ENCODE measurements around the gene DGKG.

DGKG gene

DNA sequence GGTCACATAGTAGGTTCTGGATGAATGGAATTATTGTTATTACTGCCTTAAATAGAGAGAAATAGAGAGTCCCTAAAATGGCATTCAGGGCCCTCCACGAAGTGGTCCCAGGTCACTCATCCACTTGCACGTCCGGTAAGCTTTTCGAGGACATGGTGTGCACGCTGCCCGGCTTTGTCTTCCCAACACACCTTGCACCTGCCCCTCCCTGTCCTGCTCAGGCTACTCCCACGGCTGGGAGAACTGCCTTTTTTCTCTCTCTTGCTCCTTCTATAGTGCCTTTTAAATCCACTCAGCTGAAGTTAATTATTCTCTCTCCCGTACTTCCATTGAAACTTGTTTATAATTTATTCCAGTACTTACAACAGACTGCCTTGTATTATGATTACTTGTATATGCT is 5.6 kb upstream of the DGKG start:
- DNase-seq (ENCODE audit: low read depth in 2 of 2): no peak

GRCh38 chr3:186366206-186366605 is 4.2 kb upstream of the DGKG start:
- DNase-seq (ENCODE audit: low read depth in 2 of 2): no peak

DNA sequence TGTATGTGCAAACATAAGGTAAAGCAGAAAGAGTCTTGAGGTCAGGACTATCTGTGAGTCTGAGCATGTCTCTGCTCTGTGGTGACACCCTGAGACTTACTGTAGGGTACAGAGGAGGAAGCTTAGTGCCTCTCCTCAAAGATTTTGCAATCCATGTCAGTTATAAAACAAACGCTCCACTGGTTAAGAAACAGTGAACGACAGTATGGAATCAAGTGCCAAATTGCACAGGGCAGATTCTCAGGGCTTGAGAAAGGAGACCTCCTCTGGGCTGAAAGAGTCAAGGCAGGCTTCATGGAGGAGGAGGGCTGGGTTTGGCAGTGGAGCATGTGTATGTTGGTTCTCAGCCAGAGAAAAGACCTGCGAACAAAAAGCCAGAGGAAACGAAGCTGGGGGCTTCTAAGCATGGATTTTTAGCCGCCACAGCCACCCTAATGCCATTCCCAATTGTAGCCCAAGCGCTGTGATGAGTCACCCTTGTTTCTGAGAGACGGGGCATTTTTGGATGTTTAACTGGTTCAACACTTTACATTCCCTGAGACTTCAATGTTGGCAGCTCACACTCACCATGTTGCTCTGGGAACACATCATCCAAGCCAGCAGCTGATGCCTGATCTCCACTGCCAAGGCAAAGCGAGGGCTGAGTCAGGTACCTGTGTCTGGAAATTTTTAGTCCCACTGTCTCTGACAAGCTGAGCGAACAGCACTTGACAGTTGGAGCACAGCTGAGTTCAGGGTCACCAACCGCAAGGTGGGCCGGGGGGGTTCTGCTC is 3.4 kb upstream of the DGKG start:
- no peak for DNase-seq (ENCODE audit: low read depth in 2 of 2)

DNA sequence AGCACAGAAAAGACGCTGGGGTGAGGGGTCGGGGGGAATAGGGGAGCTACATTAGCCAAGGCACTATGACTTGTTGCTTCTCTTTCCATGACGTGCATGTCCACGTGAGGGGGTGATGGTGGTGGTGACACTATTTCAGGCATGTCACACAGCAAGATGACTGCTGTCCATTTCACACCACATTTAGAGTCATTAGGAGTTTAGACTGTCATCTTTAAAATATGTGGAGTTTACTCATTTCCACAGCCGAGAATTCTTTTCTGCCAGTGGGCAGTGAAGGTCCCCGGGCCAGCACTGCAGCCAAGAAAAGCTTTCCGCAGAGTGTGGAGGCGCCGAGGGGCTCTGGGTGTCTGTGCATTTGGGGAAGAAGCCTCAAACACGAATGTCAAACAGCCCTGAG is 954 bp upstream of the DGKG start:
- no peak for DNase-seq (ENCODE audit: low read depth in 2 of 2)

- no peak for DNase-seq (ENCODE audit: low read depth in 2 of 2)
These were observed 456 bp upstream of the DGKG start for GRCh38 chr3:186362537-186362842.

- DNase-seq (ENCODE audit: low read depth in 2 of 2): no peak
These were observed 730 bp downstream of the DGKG start for GRCh38 chr3:186361246-186361761.

DNA sequence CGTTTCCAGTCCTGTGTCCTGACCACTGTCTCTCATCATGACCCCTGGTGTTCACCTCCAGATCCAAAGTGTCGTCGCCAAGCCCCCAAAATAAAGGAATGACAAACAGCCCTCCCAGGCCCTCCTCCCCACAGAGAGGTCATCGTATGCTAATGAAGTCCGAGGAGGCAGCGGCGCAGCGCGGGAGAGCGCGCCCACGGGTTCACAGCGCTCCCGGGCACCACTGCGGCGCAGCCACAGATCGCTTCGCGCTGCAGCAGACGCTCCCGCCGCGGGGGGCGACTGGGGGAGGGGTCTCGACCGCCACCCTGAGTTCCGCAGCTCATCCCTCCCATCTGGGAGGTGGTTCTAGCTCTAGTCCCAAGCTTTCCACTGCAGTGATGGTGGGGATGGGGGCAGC is 1.3 kb downstream of the DGKG start:
- DNase-seq (ENCODE audit: low read depth in 2 of 2): no peak

DNA sequence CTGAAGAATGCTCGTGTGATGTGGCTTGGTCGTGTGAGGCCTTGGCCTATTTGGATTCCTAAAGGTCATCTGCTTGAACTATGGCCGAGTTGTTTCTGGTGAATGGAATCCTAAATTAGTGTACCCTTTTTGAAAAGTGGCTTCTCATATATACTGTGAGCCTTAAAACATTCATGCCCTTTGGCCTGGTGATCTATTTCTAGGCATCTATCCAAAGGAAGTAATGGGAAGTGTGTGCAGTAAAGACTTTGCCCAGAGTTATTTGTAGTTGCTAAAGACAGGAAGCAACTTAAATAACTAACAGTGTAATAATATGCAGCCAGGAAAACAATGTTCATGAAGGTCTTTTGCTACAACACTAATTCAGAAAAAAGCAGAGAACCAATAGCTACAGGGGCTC is 3.0 kb downstream of the DGKG start:
- no peak for DNase-seq (ENCODE audit: low read depth in 2 of 2)

DNA sequence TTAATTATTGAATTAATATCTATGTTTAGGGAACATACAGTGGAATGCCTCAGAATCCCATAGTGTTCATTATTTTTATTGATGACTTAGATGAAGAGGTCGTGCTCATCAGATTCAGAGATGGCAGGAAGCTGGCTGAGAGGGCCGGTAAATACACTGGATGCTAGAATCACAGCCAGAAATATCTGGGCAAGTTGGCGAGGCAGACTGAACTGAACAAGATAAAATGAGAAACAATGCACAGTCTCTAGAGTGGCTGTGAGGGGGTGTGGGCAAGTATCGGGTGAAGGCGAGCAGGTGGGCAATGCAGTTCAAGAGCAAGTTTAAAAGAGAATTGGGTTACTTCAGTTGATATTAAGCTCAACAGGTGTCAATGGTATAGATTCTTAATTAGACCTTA is 5.9 kb downstream of the DGKG start:
- no peak for DNase-seq (ENCODE audit: low read depth in 2 of 2)

DNA sequence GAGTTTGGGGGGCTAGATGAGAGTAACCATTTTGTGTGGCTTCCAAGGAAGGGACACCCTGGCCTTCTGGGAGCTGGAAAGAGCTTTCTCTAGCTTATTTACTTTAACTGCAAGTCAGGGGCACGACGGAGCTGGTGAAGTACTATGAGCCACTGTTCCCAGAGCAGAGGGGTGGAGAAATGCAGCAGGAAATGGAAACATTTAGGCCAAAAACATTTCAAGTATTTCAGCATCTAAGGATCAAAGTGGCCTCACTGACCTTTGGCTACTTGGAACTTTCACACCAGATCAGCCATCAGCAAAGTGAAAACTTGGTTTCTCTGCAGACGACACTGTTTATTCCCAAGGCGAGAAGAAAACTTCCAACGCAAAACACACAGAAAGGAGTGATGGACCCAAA is 7.9 kb downstream of the DGKG start:
- no peak for DNase-seq (ENCODE audit: low read depth in 2 of 2)

DNA sequence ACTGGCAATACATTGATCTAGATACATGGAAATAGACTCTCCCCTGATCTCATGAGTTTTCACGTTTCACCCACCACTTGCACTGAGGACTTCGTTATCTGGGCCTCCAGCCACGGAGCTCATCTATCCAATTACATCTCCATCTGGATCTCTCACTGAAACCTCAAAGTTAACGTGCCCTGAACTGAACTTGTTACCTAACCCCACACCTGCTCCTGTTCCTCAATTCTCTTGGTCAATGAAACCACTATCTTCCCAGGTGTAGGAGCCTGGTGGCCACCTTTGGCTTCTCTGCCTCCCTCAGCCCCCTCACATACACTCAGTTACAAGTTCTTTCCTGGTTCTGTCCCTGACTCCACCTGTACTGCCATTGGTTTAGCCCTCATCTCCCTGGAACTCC is 9.7 kb downstream of the DGKG start:
- DNase-seq (ENCODE audit: low read depth in 2 of 2): no peak

DNA sequence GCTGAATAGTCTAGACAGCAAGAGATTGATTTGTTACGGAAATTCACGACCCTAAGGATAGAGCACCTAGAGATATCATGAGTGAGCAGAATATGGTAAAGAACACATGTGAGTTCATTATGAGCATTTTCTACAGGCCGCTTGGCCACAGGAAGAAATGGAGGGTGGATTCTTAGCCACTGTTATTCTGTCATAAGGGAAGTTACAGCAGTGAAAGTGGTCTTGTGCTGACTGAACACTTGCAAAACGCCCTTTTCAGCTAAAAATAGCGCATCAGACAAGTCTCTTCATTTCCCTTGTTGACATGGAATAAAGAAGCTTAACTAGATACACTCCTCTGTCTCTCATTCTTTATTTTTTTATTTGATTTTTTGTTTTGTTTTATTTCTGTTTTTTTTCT is 19.8 kb downstream of the DGKG start:
- no peak for DNase-seq (ENCODE audit: low read depth in 2 of 2)

GRCh38 chr3:186340204-186340603 is 21.8 kb downstream of the DGKG start:
- no peak for DNase-seq (ENCODE audit: low read depth in 2 of 2)

DNA sequence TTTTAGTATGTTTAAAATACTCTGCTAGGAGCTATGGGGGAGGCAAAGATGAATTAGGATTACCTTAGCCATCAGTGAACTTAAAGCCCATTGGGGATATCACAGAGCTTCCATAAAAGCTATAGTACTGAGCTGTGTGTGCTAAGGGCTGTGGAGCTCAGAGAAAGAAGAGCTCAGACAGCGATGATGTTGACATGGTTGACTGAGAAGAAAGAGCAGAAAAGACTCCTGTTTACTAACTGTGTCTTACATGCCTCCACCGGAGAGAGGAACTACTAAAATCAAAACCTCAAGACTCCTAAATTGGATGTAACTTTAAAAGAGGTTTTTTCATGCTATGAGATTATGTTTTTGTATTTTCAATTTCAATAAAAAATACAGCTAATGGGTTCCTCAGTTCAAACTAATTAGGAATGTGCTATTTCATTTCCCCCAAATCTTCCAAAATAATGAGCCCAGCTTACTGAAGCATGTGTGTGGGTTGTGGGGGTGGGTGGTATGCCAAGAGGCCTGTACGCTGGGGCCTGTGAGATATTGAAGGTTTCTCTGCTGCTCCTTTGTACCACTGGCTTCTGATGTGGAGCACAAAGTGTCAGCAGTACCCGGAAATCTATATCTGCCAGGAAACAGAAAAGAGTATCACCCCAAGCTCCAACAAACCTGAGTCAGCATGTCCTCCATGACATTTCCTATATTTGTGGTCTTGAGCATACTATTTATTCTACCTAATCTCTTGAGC is 22.7 kb downstream of the DGKG start:
- no peak for DNase-seq (ENCODE audit: low read depth in 2 of 2)

GRCh38 chr3:186333256-186333655 is 28.8 kb downstream of the DGKG start:
- DNase-seq (ENCODE audit: low read depth in 2 of 2): no peak

DNA sequence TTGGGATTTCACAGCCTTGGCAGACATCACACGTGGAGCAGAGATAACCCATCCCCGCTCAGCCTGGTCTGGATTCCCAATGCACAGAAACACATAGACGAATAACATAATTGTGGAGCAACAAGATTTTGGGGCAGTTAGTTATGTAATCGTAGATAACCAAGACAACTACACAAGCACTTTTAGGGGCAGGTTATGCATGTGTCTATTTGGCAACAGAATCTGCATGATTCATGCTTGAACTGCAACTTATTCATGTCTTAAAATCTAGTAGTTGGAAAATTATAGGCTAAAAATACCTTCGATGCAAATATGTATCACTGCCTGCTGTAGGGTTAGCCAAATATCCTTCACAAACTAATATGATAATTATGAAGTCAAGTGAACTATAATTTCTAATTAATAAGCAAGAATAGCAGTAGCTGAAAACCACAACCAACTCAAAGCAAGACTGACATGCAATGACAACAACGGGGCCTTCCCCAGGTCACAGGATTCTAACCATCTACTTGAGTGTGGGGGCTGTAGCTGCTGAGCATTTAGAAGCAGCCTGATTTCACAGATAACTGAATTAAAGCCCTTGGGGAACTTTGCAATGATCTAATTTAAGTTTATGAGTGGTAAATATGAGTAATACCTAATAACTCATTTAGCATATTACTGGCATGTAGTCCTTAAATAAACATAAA is 31.1 kb downstream of the DGKG start:
- DNase-seq (ENCODE audit: low read depth in 2 of 2): no peak

- DNase-seq (ENCODE audit: low read depth in 2 of 2): no peak
These were observed 32.4 kb downstream of the DGKG start for GRCh38 chr3:186329589-186329988.

DNA sequence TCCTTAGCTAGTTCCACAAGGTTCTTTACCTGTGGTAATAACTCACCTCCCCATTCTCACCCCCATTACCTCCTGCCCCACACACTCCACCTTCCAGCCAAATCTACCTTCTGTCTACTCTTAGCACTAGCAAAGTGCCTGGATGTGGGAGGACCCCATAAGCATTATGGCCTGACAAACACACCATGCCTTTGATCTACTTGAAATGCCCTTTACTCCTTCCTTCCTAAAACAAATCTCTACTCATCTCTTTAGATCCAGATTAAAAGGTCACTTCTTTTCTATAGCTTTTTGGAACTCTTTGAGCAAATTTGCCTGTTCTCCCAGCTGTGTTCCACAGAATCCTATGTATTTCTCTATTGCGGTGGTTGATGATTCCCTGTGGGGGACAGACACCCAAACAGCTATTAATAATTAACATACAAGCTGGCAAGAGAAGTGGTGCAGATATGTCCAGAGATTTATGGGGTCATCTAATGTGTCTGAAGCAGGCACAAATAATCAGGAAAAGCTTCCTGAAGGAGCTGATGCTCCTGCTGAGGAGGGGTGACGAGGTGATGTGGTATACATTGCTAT is 34.0 kb downstream of the DGKG start:
- no peak for DNase-seq (ENCODE audit: low read depth in 2 of 2)

GRCh38 chr3:186322761-186323160 is 39.3 kb downstream of the DGKG start:
- no peak for DNase-seq (ENCODE audit: low read depth in 2 of 2)

DNA sequence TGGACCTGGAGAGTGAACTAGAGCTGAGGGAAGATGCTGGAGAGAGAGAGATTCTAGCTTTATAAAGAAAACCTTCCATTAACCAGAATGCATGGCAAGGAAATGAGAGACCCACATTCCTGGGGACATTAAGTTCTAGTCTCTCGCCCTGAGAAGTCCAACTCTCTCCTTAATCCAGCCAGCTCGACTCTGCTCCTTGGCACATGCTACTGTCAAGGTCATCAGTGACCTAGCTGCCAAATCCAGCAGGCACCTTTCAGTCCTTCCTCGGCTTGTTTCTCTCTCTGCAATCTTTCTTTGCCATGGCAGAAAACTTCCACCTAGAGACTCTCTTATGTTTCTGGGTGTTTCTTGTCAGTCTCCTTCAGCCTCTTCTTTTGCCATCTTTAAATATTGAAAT is 40.3 kb downstream of the DGKG start:
- DNase-seq (ENCODE audit: low read depth in 2 of 2): no peak

DNA sequence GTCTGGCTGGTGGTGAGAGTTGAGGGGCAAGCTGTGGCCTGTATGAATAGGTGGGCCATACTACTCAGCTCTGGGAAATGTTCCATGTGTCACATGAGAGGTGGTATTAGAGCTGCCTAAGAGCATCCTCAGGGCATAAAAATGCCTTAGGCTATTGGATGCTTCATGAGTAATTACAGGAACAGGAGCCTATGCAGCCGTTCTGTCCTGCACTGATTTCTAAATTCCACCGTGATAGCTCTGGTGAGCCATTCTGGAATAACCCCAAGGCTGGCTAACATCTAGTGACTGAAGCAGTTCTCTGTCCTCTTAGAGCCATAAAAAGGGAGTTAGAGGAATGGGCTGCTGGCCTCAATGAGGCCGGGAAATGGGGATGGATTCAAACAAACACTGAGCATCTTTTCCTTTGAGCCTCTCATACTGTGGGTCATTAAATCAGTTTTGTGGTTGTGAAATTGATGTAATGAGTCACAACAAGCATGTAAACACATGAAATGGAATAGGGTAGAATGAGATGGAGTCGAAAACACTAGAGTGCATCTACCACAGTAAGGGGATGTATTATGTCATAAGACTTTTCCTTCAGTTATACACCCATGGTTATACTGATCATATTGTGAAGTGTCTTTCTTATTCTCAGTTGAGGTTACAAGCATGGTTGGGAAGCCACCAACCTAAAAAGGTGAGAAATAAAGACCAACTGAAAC is 41.0 kb downstream of the DGKG start:
- DNase-seq (ENCODE audit: low read depth in 2 of 2): no peak

- no peak for DNase-seq (ENCODE audit: low read depth in 2 of 2)
These were observed 42.1 kb downstream of the DGKG start for GRCh38 chr3:186319945-186320344.
